Activated CD4-positive, alpha-beta T cell treated with anti-CD3 and anti-CD28 coated beads, Interleukin-2, amount 10 ng/mL, durations not matched to agents 7 days and 5 days (primary cell): ENCODE data around the gene CACNA1C. TPM values are rescaled to one million over a fixed set of nuclear protein-coding genes. Genes with fewer than 3 reads are reported as not detected.

Experiments used
- CTCF ChIA-PET: fragments of 350-600 bp; sonication (Branson Sonifier 250); formaldehyde crosslinking; loops from one replicate; lab custom pipeline; 2021; ENCODE audit warnings: antibody characterized with exemption; lab: Charles Lee
- POLR2A ChIA-PET: fragments of 350-600 bp; sonication (Branson Sonifier 250); formaldehyde crosslinking; loops from one replicate; lab custom pipeline; 2021; ENCODE audit warnings: antibody characterized with exemption; lab: Charles Lee
- DNase-seq: peaks from one replicate; pipeline ENCODE4 v3.0.0-alpha.2; 2020
- H3K27ac Mint-ChIP-seq: one replicate; pipeline ENCODE4 v1.8.0; 2021; ENCODE audit warnings: mild to moderate bottlenecking, moderate library complexity, mixed read lengths
- H3K27me3 Mint-ChIP-seq: one replicate; pipeline ENCODE4 v1.8.0; 2021; ENCODE audit warnings: mixed read lengths
- H3K36me3 Mint-ChIP-seq: one replicate; pipeline ENCODE4 v1.8.0; 2021; ENCODE audit warnings: low read depth, mixed read lengths
- H3K4me1 Mint-ChIP-seq: one replicate; pipeline ENCODE4 v1.8.0; 2021; ENCODE audit warnings: mixed read lengths
- H3K4me3 Mint-ChIP-seq: one replicate; pipeline ENCODE4 v1.8.0; 2021; ENCODE audit warnings: mild to moderate bottlenecking, moderate library complexity, mixed read lengths
- H3K9me3 Mint-ChIP-seq: one replicate; pipeline ENCODE4 v1.8.0; 2021; ENCODE audit warnings: mixed read lengths
- total RNA-seq, 2 experiments: library from RNA; stranded (reverse); gene quantifications; one replicate each; pipeline ENCODE4 v1.2.3, GENCODE V29; 2021

The CACNA1C gene
- total RNA-seq, 2 experiments from 2014 or later = 0.12 to 0.15 TPM

DNA sequence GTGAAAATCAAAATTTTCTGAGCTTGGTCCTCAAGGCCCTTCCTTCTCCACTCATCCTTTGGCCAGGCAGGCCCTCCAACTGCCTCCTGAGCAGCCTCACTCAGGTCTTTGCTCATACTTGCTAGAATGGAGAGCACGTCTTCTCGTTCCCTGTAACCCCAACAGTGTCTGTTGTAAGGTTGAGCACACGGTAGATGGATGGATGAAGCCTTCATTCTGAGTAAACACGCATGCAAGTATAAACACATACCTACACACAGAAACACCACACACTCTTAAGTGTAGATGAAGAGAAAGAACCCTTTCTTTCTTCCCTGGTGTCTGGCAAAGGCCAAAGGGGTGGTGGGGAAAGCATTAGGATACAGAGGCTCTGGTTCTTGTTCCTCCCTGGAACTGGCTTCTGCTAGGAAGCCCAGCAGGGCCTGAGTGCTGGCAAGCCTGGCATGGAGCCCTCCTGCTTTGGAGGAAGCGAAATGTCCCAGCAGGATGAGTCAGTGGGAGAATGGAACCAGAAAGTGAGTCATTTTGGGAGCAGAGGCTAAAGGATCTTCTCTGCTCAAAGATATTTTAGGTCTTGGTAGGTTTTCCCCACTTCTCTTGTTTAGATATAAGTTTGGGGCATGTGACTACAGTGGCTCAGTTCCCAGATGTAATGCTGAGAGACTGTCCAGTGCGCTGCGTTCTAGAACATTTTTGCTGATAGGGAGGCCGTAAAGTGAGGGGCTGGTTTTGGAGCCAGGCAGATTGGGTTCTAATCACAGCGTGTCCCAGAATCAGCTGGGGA is 127.4 kb downstream of the CACNA1C start:
- no peak overlapping the region for H3K27ac Mint-ChIP-seq
- H3K4me3 Mint-ChIP-seq = no peak overlapping the region
- H3K36me3 Mint-ChIP-seq = no peaks in the 10 kb centered on the region
- DNase-seq = no peak
- H3K27me3 Mint-ChIP-seq = peaks cover 6% of the 10 kb centered on the region
- peaks cover 2% of the 10 kb centered on the region for H3K4me1 Mint-ChIP-seq
- ChIA-PET POLR2A (interaction anchor here (0.6 kb wide), 1 partner anchor 1439 kb away, joined by 3 read pairs; no protein-coding TSS in a partner anchor), CTCF (interaction anchor here (1.3 kb wide), 1 partner anchor 8 kb away, joined by 3 read pairs; no protein-coding TSS in a partner anchor)
- no peaks in the 10 kb centered on the region for H3K9me3 Mint-ChIP-seq

GRCh38 chr12:2180737-2181082 is 127.9 kb downstream of the CACNA1C start:
- Mint-ChIP-seq H3K36me3 (no peaks in the 10 kb centered on the region), H3K27ac (no peak overlapping the region), H3K27me3 (peaks cover 6% of the 10 kb centered on the region), H3K9me3 (no peaks in the 10 kb centered on the region), H3K4me3 (no peak overlapping the region), H3K4me1 (peaks cover 2% of the 10 kb centered on the region)
- CTCF ChIA-PET = interaction anchor here (1.3 kb wide), 1 partner anchor 8 kb away, joined by 3 read pairs; no protein-coding TSS in a partner anchor
- POLR2A ChIA-PET = no interaction called here
- no peak for DNase-seq

DNA sequence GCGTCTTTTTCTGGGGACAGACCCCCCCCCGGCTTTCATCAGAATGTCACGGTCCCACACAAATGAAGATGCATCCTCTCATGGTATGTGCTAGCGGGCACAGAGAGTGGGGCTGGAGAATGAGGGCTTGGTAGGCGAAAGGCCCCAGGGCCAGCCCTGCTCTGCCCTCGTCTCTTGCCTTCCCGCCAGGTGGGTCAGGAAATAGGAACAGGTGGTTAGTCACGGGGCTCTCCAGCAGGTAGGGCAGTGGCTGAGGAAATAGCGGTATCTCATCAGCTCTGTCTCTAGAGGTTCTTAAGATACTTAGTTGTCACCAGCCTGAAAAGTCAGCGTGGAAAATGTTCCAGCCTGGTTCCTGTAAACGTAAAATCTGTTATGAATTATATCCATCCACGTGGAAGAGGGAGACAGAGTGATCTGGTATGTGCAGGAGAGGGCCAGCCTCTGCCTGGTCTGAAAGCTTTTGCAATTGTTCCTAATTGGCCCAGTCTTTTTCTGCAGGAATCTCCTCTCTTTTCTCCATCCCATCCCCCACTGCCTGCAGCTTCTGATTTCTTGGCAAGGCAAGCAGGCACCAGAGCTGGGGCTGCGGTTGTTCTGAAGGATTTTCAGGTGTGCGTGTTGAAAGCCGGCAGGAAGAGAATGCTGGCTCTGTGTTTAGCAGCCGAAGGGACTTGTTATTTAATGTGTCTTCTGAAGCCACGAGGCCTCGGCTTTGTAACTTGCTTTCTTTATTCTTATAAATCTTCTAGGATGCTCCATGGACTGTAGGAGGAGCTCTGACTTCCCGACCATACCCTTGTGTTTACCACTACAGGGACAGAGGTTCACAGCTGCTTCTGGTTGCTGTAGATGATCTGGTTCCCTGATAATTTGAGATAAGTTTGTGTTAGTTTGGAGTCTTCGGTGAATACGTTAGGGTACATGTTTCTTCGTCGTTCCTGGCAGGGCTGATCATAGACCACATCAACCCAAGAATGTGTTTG is 131.1 kb downstream of the CACNA1C start:
- CTCF ChIA-PET = interaction anchor here (0.6 kb wide), 2 partner anchors 463 to 1130 kb away, joined by 3 read pairs; no protein-coding TSS in a partner anchor

GRCh38 chr12:2185751-2186341 is 133.1 kb downstream of the CACNA1C start:
- ChIA-PET POLR2A (no interaction called here), CTCF (no interaction called here)
- H3K4me1 Mint-ChIP-seq = peaks cover 2% of the 10 kb centered on the region
- H3K27ac Mint-ChIP-seq = no peak overlapping the region
- H3K36me3 Mint-ChIP-seq = no peaks in the 10 kb centered on the region
- H3K4me3 Mint-ChIP-seq = no peak overlapping the region
- peaks cover 6% of the 10 kb centered on the region for H3K27me3 Mint-ChIP-seq
- DNase-seq = no peak
- no peaks in the 10 kb centered on the region for H3K9me3 Mint-ChIP-seq

More for the DNA sequence above, 131.1 kb downstream of the CACNA1C start:
- Mint-ChIP-seq H3K4me3 (no peak overlapping the region), H3K27me3 (peaks cover 6% of the 10 kb centered on the region), H3K27ac (no peak overlapping the region), H3K9me3 (no peaks in the 10 kb centered on the region), H3K36me3 (no peaks in the 10 kb centered on the region), H3K4me1 (peaks cover 2% of the 10 kb centered on the region)
- no peak for DNase-seq
- POLR2A ChIA-PET = no interaction called here

- no peak overlapping the region for H3K4me3 Mint-ChIP-seq
- no peak for DNase-seq
- POLR2A ChIA-PET = no interaction called here
- H3K27ac Mint-ChIP-seq = no peak overlapping the region
- H3K27me3 Mint-ChIP-seq = peaks cover 2% of the 10 kb centered on the region
- no peaks in the 10 kb centered on the region for H3K9me3 Mint-ChIP-seq
- H3K4me1 Mint-ChIP-seq = peaks cover 2% of the 10 kb centered on the region
- H3K36me3 Mint-ChIP-seq = no peaks in the 10 kb centered on the region
- CTCF ChIA-PET = no interaction called here
Observed at GRCh38 chr12:2187195-2187945, 134.6 kb downstream of the CACNA1C start.

DNA sequence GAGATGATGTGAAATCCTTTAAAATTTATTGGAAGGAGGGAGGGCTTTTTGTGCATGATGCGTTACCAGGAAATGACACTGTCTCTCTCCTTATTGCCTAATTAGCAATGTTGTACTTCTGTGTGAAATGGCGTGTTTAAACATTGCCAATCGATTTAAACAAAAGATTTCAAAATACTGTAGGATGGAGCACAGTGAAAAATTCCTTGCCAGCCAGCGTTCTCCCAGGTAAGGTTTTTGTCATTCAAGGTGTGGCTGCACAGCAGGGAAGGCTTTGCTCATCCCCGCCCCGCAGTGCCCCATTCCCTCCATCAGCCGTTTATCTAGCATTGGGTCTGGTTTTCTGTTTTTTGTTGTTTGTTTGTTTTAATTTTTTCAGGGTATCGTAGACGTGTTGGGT is 137.3 kb downstream of the CACNA1C start:
- DNase-seq = no peak
- Mint-ChIP-seq H3K27me3 (no peaks in the 10 kb centered on the region), H3K36me3 (no peaks in the 10 kb centered on the region), H3K4me1 (no peaks in the 10 kb centered on the region), H3K9me3 (no peaks in the 10 kb centered on the region), H3K27ac (no peak overlapping the region), H3K4me3 (no peak overlapping the region)
- ChIA-PET CTCF (no interaction called here), POLR2A (no interaction called here)

GRCh38 chr12:2190896-2191533 is 138.2 kb downstream of the CACNA1C start:
- Mint-ChIP-seq H3K4me1 (no peaks in the 10 kb centered on the region), H3K4me3 (no peak overlapping the region), H3K27me3 (no peaks in the 10 kb centered on the region), H3K9me3 (no peaks in the 10 kb centered on the region), H3K36me3 (no peaks in the 10 kb centered on the region), H3K27ac (no peak overlapping the region)
- POLR2A ChIA-PET = no interaction called here
- CTCF ChIA-PET = no interaction called here
- no peak for DNase-seq

GRCh38 chr12:2191534-2192153 is 138.9 kb downstream of the CACNA1C start:
- Mint-ChIP-seq H3K4me1 (no peaks in the 10 kb centered on the region), H3K4me3 (no peak overlapping the region), H3K27me3 (no peaks in the 10 kb centered on the region), H3K9me3 (no peaks in the 10 kb centered on the region), H3K27ac (no peak overlapping the region), H3K36me3 (no peaks in the 10 kb centered on the region)
- ChIA-PET CTCF (no interaction called here), POLR2A (no interaction called here)
- no peak for DNase-seq

GRCh38 chr12:2192231-2192630 is 139.4 kb downstream of the CACNA1C start:
- no peak overlapping the region for H3K27ac Mint-ChIP-seq
- H3K27me3 Mint-ChIP-seq = no peaks in the 10 kb centered on the region
- H3K9me3 Mint-ChIP-seq = no peaks in the 10 kb centered on the region
- H3K4me1 Mint-ChIP-seq = no peaks in the 10 kb centered on the region
- ChIA-PET CTCF (no interaction called here), POLR2A (no interaction called here)
- no peak overlapping the region for H3K4me3 Mint-ChIP-seq
- DNase-seq = no peak
- H3K36me3 Mint-ChIP-seq = no peaks in the 10 kb centered on the region

DNA sequence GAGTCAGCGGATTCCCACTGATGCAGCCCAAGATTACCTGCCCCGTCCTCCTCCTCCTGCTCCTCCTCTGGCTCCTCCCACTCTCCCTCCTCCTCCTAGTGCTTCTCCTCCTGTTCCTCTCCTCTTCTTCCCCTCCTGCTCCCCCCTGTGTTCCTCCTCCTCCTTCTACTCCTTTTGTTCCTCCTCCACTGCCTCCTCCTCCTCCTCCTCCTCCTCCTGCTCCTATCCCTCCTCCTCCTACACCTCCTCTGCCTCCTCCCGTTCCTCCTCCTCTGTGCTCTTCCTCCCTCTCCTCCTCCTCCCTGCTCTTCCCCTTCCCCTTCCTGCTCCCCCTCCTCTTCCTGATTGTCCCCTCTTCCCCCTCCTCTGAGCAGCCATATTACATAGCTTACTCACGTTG is 141.3 kb downstream of the CACNA1C start:
- POLR2A ChIA-PET = no interaction called here
- Mint-ChIP-seq H3K9me3 (no peaks in the 10 kb centered on the region), H3K36me3 (no peaks in the 10 kb centered on the region), H3K4me1 (no peaks in the 10 kb centered on the region), H3K27me3 (no peaks in the 10 kb centered on the region), H3K27ac (no peak overlapping the region), H3K4me3 (no peak overlapping the region)
- CTCF ChIA-PET = interaction anchor here (0.6 kb wide), 1 partner anchor 165 kb away, joined by 4 read pairs; no protein-coding TSS in a partner anchor
- no peak for DNase-seq

DNA sequence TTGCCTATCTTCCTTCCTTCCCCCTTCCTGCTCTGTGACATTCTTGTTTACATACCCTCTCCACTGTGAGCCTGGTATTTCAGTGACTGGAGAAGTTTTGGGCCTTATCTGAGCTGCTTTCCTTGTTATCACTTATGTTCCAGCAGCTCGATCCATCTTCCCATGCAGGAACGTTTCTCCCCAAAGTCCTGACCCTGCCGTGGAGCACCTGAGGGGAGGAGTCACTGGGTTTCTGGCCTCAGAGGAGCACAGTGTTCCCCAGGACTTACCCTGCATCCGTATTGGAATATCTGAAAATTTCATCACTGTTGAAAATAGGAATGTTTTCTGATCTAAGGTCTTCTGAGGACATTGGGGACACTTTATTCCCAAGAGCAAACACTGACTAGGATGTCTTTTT is 141.8 kb downstream of the CACNA1C start:
- Mint-ChIP-seq H3K27me3 (no peaks in the 10 kb centered on the region), H3K9me3 (no peaks in the 10 kb centered on the region), H3K36me3 (no peaks in the 10 kb centered on the region), H3K4me1 (no peaks in the 10 kb centered on the region), H3K27ac (no peak overlapping the region), H3K4me3 (no peak overlapping the region)
- DNase-seq = no peak
- ChIA-PET POLR2A (no interaction called here), CTCF (interaction anchor here (0.6 kb wide), 1 partner anchor 164 kb away, joined by 4 read pairs; no protein-coding TSS in a partner anchor)
